Activated CD8-positive, alpha-beta memory T cell treated with anti-CD3 and anti-CD28 coated beads for 48 hours (primary cell): Measurements from ENCODE around the gene HSD11B2.
"Not testable (repeated sequence)": the region's sequence is repeated elsewhere in the genome, so short reads cannot be mapped to it uniquely, and the experiment has no call there.

Experiments
- DNase-seq, 3 experiments: peaks; one replicate each; pipeline ENCODE4 v3.0.0-alpha.2; 2020; ENCODE audit warnings: low read depth in 2 of 3, low spot score in 2 of 3

HSD11B2 gene

DNA sequence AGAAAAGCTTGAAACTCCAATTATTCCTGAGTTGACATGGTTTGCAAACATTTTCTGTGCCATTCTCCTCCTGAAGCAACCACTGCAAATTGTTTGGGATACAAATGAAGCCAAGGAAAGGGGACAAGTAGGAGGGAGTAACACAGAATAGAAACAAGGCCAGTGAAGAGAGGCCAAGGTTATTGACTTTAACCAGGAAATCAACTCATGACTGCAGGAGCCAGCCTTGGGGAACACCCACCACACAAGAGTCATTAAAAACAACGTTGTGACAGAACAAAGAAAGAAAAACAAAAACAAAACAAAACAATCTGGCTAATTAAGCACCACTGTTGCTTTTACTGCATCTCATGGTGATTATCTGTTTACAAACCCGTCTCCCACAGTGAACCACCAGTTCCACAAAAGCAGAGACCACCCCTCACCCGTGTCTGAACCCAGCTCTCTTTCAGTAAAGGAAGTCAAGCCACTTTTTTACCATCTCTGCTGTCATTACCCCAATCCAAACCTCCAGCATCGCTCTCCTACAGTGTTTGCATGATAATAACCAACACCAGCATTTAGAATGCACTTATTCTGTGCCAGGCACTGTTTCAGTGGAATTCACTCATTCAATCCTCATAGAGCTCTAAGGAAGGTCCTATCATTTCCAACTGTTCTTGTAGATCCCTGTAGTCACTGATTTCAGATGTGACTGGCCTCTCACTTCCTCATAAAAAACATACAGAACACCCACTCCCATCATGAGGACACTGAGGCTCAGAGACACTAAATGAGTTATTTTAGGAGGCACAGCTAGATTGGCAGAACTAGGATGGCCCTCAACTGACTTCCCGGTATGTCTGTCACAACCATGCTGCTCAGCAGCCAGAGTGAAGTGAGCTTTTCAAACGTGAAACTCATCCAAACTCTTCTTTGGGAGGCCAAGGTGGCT lies 16.7 kb upstream of the HSD11B2 start:
- DNase-seq: no peak

DNA sequence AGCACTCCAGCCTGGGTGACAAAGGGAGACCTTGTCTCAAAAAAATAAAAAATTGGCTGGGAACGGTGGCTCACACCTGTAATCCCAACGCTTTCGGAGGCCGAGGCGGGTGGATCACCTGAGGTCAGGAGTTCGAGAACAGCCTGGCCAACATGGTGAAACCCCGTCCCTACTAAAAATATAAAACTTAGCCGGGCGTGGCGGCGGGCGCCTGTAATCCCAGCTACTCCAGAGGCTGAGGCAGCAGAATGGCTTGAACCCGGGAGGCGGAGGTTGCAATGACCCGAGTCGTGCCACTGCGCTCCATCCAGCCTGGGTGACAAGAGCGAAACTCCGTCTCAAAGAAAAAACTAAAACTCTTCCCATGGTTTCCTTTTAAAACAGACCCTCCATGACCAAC lies 15.5 kb upstream of the HSD11B2 start:
- DNase-seq: not testable (repeated sequence)

DNA sequence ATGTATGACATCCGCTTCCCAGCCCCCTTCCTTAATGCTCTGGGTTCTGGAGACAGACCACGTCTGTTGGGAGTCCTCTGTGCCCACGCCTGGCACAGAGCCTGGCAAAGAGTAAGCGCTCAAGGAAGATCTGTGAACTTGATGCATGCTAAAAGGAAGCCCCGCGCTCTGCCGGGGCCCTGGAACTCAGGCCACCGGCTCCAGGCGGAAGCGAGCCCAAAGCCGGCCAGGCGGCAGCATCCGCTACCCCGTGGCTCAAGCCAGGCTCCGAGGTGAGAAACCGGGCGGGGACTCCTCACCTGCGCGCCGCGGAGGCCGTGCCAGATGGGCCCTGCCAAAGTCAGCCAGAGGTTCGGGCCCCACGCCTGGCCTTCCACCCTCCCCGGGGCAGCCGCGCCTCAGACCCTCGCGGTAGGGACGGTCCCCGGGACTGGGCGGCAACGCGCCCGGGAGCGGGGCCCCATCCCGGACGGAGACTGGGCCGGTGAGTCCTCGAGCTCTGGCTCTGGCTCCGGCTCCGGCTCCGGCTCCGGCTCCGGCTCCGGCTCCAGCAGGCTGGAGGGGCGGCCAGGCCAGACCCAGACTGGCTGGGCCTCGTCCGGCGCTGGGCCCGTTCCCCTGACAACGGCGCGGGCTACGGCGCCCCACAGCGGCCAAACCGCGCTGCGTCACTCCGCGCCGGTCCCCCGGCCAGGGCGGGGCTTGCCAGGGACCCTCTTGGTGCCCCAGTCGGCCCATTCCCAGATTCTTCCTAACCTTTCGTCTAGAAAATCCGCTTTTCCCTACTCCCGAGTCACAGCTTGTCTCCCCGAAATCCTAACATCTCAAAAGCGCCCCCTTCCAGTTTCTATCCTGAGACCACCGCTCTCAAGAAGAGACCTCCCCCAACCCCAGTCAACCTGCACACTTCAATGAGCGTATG lies 14.8 kb upstream of the HSD11B2 start, which contains the start of gene ZDHHC1:
TSS of gene ZDHHC1 (minus strand) at position 606 of the 922 bp plus-strand sequence. CDS start 8,702 bp downstream, outside the sequence.
- DNase-seq: no peak

DNA sequence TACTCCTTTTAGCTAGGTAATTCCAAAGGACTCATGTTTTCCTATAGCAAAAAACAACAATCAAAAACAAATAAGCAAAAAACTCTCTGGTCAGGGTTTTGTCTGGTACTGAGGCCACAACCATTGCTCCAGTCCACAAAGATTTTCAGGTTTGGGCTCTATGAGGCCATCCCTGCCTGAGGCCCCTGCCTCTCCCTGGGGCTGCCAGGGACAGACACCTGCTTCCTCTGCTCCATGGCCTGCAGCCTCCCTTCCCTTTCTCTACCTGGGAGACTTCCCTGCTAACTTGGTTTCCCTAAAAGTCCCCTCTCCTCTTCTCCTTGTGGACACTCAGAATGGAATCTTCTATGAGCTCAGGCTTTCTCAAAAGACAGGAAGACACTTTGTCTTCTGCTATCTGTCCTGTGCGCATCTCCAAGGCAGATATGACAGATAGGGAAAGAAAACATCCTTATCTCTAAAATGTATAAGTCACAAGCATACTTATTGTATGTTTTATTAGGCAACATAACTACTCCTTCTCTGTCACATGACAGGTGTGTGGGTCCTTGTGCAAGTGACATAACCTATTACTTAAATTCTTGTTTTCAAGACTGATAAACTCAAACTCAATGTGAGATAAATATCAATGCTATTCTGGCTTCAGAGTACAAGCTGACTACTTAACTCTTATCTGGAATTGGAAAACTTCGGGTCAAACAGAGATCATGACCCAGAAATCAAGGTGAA lies 13.4 kb upstream of the HSD11B2 start:
- DNase-seq: no peak

DNA sequence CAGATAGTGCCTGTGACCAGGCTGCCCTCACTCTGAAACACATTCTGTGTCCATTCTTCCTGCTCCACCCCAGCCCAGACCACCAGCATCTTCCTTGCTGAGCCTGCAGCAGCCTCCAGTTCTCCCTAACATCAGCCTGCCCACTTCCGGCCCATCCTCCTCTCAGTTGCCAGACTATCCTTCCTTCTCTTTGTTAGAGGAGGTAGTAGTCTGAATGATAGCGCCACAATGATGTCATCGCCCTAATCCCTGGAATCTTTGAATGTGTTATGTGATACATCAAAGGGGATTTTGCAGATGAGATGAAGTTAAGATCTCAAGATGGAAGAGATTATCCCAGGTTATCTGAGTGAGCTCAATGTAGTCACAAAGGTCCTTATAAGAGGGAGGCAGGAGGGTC lies 11.4 kb upstream of the HSD11B2 start:
- DNase-seq: no peak

DNA sequence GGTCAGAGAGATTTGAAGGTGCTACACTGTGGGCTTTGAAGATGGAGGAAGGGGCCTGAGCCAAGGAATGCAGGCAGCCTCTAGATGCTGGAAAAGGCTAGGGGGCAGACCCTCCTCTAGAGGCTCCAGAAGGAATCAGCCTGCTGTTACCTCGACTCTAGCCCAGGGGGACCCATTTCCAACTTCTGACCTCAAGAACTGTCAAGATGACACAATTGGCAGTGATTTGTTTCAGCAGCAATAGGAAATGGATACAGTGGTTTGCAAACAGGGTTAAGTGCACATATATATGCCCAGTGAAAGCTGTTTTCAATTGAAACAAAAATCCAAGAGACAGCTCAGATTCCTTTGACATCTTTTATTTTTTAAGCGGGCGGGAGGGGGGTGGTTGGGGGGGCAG lies 11.0 kb upstream of the HSD11B2 start:
- no peak for DNase-seq

DNA sequence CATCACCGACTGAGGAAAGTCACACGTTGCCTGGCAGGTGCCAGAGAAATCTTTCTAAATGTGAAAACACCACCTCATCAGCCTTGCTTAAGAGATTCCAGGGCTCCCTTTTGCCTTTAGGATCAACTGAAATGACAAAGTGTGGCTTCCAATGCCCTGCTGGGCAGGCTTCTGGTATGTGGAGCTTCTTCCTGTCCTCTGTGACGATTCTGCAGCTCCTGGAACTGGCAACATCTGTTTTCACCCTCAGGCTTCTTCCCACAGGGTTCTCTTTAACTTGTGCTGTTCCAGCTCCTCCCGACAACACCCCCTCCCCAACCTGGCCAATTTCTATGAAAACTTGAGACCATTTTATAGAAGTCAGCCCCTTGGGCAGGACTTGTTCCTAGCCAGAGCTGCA lies 9.9 kb upstream of the HSD11B2 start:
- no peak for DNase-seq

DNA sequence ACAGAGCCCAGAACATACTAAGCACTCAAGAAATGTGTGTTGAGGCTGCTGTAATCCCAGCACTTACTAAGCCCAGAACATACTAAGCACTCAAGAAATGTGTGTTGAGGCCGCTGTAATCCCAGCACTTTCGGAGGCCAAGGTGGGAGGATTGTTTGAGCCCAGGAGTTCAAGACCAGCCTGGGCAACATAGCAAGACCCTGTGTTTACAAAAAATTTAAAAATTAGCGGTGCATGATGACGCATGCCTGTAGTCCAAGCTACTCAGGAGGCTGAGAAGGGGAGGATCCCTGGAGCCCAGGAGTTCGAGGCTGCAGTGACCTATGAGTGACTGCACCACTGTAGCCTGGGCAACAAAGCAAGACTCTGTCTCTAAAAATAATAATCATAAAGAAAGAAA lies 7.9 kb upstream of the HSD11B2 start:
- DNase-seq: no peak

DNA sequence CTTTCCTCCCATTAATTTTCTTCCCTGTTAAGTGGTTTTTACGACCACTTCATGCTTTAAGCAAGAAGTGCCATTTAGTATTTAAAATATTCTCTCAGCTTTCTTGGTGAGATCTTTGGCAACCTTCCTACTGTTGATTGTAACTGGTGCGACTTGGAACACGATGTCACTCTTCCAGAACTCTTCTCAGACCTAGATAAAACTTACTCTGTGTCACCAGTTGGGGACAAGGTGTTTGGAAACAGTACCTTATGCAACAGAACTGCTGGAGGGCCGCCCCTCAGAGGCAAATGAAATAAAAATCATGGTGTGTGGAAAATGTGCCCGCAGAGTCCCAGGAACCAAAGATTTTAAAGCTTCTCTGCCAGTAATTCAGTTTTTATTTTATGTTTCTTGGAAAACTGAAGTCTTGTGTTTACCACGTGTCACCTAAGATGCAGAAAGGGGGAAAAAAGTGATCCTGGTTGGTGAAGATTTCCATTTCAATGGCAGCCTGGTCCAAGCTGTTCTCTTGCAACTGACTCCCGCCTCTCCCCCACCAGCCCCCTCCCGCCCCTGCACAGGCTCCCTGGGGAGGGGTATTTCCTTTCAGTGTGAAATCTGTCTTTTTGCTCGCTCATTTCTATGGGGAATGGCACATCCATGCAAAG lies 7.2 kb upstream of the HSD11B2 start:
- no peak for DNase-seq

DNA sequence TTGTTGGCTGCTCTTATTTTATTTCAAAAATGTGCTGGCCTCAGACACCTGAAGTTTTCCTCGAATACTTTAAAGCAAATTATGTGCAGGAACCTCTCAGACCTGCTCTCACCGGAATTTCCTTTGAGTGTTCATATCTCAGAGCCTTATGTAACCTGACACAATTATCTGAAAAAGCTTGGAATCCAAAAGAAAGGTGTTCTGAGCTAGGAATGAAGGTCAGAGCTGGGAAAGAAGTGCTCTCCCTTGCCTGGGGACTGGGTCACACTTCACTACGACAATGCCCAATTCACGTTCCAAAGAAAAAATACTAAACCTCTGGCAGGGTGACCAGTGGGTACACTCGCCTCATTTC lies 6.7 kb upstream of the HSD11B2 start:
- no peak for DNase-seq

DNA sequence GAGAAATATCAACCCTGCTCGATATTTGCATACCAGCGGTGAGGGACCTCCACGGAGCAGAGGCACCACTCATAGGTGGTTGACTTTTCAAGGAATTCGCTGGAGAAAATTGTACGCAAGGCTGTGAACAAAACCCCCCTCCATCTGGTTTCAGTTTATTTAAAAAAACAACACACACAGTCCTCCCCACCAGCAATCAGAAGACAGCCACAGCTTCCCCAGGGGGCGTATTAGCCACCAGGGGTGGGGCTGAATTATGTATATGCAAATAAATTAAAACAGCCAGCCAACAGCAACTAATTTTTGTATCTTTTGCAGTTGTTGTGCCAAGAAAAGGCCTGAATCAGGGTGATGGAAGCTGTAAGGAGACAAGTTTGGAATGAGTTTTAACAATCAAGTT lies 5.9 kb upstream of the HSD11B2 start:
- no peak for DNase-seq

DNA sequence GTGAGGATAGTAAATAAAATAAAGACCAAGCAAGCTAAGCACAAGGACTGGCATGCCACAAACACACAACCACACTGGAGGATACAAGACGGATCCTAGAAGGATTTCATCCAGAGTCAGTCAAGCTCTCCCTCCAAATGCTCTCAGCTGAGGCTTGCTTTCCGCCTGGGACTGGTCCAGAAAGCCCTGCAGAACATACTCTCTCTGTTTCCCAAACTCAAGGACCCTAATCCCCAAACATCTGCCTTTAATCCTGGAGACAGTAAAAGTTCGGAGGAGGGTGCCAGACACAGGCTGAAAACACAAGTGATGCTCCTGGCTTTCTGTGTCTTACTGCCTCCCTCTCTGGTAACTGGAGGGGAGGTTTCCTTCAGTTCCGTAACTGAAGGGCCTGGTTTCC lies 5.3 kb upstream of the HSD11B2 start:
- DNase-seq: no peak

DNA sequence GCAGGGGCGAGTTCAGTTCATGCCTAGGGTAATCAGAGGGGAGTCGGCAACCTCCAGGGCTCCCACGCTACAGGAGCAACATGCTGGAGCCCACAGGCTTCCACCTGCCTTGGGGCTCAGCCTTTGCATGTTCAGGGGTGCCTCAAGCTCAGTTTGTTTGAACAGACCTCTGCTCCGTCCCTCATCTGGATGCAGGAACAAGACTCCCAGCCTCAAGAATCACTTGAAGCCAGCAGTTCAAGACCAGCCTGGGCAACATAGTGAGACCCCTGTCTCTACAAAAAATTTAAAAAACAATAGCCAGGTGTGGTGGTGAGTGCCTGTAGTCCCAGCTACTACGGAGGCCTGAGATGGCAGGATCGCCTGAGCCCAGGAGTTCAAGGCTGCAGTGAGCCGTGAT lies 4.9 kb upstream of the HSD11B2 start:
- no peak for DNase-seq

DNA sequence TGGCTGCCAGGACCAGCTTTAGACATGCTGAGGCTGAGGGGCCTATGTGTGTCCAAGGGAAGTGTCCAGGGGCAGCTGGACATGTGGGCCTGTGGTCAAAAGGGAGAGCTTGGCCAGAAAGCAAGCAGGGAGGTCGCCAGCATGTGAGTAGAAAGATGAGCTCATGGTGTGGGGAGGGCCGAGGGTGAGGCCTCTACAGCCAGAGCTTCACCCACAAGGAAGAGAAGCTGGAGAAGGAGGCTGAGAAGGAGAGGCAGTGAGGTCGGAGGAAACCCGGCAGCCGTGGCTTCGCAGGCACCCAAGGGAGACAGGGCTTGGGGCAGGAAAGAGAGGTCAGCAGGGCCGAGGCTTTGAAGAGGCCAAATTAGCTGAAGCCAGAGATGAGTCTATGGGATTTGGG lies 4.0 kb upstream of the HSD11B2 start:
- DNase-seq: no peak

DNA sequence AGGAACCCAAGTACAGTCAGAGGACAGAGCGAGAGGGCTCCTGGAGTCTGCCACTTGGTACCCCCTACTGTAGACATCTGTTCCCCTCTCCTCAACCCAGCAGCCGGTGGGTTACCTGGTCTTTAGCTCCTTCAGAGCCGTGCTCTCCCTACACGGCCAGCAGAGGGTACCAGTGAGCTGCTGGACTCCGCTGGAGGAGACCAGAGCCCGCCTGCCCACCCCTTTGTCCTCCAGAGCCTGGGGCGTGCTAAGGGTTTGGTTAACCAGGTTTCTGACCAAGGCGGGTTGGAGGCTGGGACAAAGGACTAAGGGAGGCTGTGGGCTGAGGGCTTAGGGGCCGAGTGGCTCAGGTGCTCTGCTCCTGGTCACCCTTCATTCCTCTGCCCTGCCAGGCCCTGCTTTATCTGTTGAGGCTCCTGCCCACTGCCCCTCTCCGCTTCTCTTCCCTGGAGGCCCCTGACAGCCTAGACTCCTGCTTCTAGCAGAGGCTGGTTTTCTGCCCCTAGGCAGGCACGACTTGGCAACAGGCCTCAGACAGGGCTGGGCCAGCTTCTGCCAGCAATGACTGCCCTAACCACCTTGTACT lies 2.7 kb upstream of the HSD11B2 start:
- DNase-seq: peak in 1 of 3 experiments; percentile 23

DNA sequence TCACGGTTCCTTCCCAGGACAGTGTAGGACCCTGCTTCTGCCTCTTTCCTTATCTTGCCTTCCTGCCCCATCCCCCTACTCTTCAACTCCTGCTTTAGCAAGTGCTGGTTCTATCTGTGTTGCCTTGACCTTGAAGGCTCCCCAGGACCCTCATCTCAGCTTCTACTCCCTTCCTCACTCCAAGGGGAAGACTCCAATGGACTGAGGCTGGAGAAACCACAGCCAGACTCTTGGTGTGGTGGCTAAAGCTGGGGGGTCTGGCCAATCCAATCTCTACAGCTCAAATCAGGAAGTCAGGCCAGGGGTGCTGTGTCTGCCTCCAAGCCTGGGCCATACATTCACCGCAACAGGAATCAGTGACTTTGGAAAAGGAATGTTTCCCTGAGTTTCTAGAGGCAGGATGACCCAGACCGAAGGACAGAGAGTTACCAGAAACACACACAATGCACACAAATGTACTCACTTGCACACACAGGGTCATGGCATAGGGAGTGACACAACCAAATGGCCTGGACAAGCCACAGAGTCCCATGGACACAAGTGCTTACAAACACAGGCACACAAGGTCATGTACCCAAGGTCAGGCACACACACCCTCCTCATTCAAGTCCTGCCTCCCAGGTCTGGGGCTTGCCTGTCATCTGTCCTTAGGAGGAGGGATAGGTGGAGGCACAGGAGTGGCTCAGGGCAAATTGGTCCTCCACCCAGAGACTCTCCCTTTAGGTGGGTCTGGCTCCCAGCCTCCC lies 1.7 kb upstream of the HSD11B2 start:
- no peak for DNase-seq

DNA sequence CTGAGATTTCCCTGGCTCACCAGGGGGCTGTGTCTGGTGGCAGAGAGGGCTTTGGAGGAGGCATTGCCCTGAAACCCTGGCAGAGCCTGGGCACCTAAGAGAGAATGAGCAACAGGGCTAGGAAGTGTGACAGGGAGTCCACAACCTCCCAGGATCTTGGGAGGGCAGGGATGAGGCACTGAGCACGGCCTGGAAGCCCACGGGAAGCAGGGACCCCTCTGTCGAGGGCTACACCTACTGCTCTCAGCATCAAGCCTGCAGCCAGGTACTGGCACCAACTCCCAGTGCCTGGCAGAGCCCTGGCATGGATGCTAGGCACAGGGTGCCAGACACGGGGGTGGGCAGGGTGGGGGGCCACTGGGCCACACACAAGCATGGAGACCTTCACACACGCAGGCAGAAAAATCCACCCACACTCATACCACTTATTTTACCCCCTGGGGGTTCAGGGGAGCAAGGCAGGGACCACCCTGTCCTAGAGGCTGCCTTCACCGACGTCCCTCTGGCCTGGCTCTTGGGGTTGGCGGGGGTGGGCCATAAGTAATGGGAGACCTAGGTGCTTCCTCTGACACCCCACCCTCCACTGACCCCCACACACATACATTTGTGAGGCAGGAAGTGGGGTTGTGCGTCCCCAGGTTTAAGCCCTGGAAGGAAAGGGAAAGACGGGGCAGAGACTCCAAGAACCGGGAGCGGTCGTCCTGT lies 970 bp upstream of the HSD11B2 start:
- no peak for DNase-seq

DNA sequence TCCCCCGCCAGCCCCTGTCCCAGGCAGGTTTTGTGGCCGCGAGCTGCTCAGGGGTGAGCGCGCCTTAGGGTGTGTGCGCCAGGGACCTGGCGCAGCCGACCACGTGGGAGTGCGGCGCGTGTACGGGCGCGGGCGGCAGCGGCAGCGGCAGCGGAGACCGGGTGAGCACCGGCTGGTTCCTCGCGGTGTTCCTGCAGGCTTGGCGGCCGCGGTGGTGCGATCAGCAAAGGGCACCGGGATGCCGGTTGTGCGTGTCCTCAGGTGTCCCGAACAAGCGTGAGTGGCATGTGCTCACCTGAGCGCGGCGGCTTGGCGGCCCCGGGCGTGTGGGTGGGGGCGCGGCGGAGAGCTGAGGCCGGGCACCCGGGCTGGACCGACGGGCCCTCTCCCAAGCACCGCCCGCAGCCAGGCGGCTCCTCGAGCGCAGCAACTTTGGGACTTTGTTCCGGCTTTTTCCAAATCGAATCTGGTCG lies 381 bp upstream of the HSD11B2 start:
- no peak for DNase-seq
